Activated CD4-positive, alpha-beta T cell treated with anti-CD3 and anti-CD28 coated beads, Interleukin-2, amount 10 ng/mL, durations not matched to agents 7 days and 5 days (primary cell): ENCODE results near the gene IRF1. TPM values are rescaled to one million over a fixed set of nuclear protein-coding genes. Genes with fewer than 3 reads are reported as not detected.
A peak's percentile ranks its signal among the peaks of the same experiment; 100 is the strongest.
"Not testable (repeated sequence)": the region's sequence is repeated elsewhere in the genome, so short reads cannot be mapped to it uniquely, and the experiment has no call there.

Experiments
- CTCF ChIA-PET: fragments of 350-600 bp; sonication (Branson Sonifier 250); formaldehyde crosslinking; loops from one replicate; lab custom pipeline; 2021; ENCODE audit warnings: antibody characterized with exemption; lab: Charles Lee
- POLR2A ChIA-PET: fragments of 350-600 bp; sonication (Branson Sonifier 250); formaldehyde crosslinking; loops from one replicate; lab custom pipeline; 2021; ENCODE audit warnings: antibody characterized with exemption; lab: Charles Lee
- DNase-seq: peaks from one replicate; pipeline ENCODE4 v3.0.0-alpha.2; 2020
- H3K27ac Mint-ChIP-seq: one replicate; pipeline ENCODE4 v1.8.0; 2021; ENCODE audit warnings: mild to moderate bottlenecking, moderate library complexity, mixed read lengths
- H3K27me3 Mint-ChIP-seq: one replicate; pipeline ENCODE4 v1.8.0; 2021; ENCODE audit warnings: mixed read lengths
- H3K36me3 Mint-ChIP-seq: one replicate; pipeline ENCODE4 v1.8.0; 2021; ENCODE audit warnings: low read depth, mixed read lengths
- H3K4me1 Mint-ChIP-seq: one replicate; pipeline ENCODE4 v1.8.0; 2021; ENCODE audit warnings: mixed read lengths
- H3K4me3 Mint-ChIP-seq: one replicate; pipeline ENCODE4 v1.8.0; 2021; ENCODE audit warnings: mild to moderate bottlenecking, moderate library complexity, mixed read lengths
- H3K9me3 Mint-ChIP-seq: one replicate; pipeline ENCODE4 v1.8.0; 2021; ENCODE audit warnings: mixed read lengths
- total RNA-seq, 2 experiments: library from RNA; stranded (reverse); gene quantifications; one replicate each; pipeline ENCODE4 v1.2.3, GENCODE V29; 2021

Gene IRF1
- total RNA-seq, 2 experiments from 2014 or later = 289 to 302 TPM

DNA sequence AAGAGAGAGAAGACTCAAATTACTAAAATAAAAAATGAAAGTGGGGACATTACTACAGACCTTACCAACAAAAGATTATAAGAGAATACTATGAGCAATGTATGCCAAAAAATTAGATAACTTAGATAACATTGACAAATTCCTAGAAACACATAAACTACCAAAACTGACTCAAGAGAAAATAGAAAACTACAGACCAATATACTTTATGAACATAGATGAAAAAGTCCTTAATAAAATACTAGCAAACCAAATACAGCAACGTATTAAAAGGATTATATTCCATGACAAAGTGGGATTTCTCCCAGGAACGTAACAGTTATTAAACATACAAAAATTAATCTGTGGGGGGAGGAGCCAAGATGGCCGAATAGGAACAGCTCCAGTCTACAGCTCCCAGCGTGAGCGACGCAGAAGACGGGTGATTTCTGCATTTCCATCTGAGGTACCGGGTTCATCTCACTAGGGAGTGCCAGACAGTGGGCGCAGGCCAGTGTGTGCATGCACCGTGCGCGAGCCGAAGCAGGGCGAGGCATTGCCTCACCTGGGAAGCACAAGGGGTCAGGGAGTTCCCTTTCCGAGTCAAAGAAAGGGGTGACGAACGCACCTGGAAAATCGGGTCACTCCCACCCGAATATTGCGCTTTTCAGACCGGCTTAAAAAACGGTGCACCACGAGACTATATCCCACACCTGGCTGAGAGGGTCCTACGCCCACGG, 23.2 kb upstream of the IRF1 start:
- H3K27me3 Mint-ChIP-seq = peaks cover 25% of the 10 kb centered on the region
- H3K4me3 Mint-ChIP-seq, DNase-seq, H3K4me1 Mint-ChIP-seq, H3K36me3 Mint-ChIP-seq, POLR2A ChIA-PET, H3K27ac Mint-ChIP-seq: not testable (repeated sequence)
- CTCF ChIA-PET = interaction anchor here (0.6 kb wide), 1 partner anchor 47 kb away, joined by 4 read pairs; no protein-coding TSS in a partner anchor
- peaks cover 14% of the 10 kb centered on the region for H3K9me3 Mint-ChIP-seq

DNA sequence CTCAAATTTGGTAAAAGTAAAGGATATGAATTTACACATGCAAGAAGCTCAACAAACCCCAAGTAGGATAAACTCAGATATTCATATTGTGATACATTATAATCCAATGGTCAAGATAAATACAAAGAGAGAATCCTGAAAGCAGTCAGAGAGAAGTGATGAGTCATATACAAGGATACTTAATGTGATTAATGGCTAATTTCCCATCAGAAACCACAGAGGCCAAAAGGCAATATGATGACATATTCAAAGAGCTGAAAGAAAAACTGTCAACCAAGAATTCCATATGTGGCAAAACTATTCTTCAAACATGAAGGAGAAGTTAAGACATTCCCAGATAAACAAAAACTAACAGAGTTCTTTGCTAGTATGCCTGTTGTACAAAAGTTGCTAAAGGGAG, 19.5 kb upstream of the IRF1 start:
- peaks cover 44% of the 10 kb centered on the region for H3K27me3 Mint-ChIP-seq
- POLR2A ChIA-PET = interaction anchor here (0.8 kb wide), 1 partner anchor 14 kb away, joined by 3 read pairs; no protein-coding TSS in a partner anchor
- H3K27ac Mint-ChIP-seq = no peak overlapping the region
- DNase-seq = no peak
- peaks cover 14% of the 10 kb centered on the region for H3K9me3 Mint-ChIP-seq
- CTCF ChIA-PET = interaction anchor here (2.1 to 4.6 kb wide), 2 partner anchors 9 to 16 kb away, joined by 7 to 22 read pairs; no protein-coding TSS in a partner anchor
- H3K36me3 Mint-ChIP-seq = peaks cover 3% of the 10 kb centered on the region
- H3K4me3 Mint-ChIP-seq = no peak overlapping the region
- peaks cover 7% of the 10 kb centered on the region for H3K4me1 Mint-ChIP-seq

DNA sequence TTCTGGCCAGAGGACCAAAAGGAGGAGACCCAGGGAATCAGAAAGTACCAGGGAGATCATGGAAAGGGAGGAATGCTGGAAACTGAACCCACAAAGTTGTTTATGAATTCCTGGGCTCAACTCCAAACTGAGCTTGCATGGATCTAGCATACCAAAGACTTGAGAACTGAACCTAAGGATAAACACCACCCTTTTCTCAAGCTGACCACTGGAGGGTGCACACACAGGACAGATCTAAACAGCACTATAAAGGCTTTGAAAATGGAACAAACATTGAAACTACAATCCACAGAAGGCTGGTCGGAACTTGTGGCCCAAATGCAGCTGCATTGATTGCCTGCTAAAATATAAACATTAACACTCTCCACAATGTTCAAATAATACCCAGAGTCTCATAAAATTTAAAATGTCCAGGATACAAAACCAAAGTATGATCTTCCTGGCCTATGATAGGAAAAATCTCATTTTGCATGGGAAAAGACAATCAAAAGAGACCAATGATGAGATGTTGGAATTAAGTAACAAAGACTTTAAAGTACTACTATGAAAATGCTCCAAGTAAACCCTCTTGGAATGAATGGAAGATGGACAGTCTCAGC, 15.6 kb upstream of the IRF1 start:
- H3K36me3 Mint-ChIP-seq = no peaks in the 10 kb centered on the region
- H3K4me1 Mint-ChIP-seq = peaks cover 9% of the 10 kb centered on the region
- no peak for DNase-seq
- no peak overlapping the region for H3K27ac Mint-ChIP-seq
- CTCF ChIA-PET = interaction anchor here (0.5 to 10.0 kb wide), 5 partner anchors 8 to 279 kb away, joined by 3 to 147 read pairs (median 5); no protein-coding TSS in a partner anchor
- H3K27me3 Mint-ChIP-seq = peaks cover 30% of the 10 kb centered on the region
- H3K4me3 Mint-ChIP-seq = no peak overlapping the region
- POLR2A ChIA-PET = interaction anchor here (0.6 kb wide), 1 partner anchor 62 kb away, joined by 3 read pairs; no protein-coding TSS in a partner anchor
- peaks cover 2% of the 10 kb centered on the region for H3K9me3 Mint-ChIP-seq

DNA sequence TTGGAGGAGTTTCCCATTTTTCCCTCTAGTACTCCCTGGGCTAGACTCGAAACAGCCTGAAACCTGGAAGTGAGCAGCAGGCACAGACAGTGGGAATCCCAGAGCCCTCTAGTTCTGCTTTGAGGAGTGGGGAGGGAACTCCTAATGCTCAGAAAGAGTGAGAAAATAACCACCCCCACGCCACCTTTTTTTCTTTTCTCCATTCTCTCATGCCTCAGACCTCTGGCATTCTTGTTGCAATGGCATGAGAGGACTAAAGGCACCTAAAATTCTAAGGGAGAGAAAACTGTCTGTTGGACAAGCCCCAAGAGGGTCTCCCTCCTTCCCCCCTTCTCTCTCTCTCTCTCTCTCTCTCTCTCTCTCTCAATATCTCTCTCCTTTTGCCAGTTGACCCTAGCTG, 15.1 kb upstream of the IRF1 start:
- Mint-ChIP-seq H3K27me3 (peaks cover 30% of the 10 kb centered on the region), H3K9me3 (peaks cover 1% of the 10 kb centered on the region), H3K4me3 (no peak overlapping the region), H3K4me1 (peaks cover 14% of the 10 kb centered on the region), H3K27ac (no peak overlapping the region), H3K36me3 (no peaks in the 10 kb centered on the region)
- ChIA-PET POLR2A (no interaction called here), CTCF (interaction anchor here (0.8 to 10.0 kb wide), 4 partner anchors 8 to 117 kb away, joined by 4 to 147 read pairs (median 5); no protein-coding TSS in a partner anchor)
- no peak for DNase-seq

DNA sequence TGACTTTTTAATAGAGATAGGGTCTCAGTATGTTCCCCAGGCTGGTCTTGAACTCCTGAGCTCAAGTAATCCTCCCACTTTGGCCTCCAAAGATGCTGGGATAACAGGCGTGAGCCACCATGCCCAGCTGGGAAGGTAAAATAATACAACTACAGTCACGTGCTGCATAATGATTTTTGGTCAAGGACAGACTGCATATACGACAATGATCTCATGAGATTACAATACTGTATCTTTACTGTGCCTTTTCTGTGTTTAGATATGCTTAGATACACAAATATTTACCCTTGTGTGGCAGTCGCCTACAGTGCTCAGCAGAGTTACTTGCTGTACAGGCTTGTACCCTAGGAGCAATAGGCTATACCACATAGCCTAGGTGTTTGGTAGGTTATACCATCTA, 14.2 kb upstream of the IRF1 start:
- peaks cover 26% of the 10 kb centered on the region for H3K27me3 Mint-ChIP-seq
- H3K4me1 Mint-ChIP-seq = peaks cover 21% of the 10 kb centered on the region
- no peak for DNase-seq
- H3K9me3 Mint-ChIP-seq = no peaks in the 10 kb centered on the region
- no peaks in the 10 kb centered on the region for H3K36me3 Mint-ChIP-seq
- no peak overlapping the region for H3K4me3 Mint-ChIP-seq
- POLR2A ChIA-PET = no interaction called here
- CTCF ChIA-PET = interaction anchor here (0.9 to 10.0 kb wide), 3 partner anchors 21 to 116 kb away, joined by 3 to 147 read pairs (median 5); no protein-coding TSS in a partner anchor
- no peak overlapping the region for H3K27ac Mint-ChIP-seq

DNA sequence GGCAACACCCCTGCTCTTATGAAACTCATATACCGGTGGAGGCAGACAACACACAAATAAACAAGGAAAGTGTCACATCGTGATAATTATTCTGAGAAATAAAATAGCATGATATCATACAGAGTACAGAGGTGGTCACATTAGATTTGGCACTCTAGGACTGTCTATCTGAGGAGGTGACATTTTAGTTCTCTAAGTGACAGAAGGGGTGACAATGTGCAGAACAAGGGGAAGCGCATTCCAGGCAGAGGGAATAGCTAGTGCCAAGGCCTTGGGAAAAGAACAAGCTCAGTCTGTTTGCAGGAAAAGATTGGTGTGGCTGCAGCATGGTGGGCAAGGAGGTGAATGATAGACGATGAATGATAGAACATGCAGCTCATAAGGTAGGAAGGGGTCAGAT, 12.7 kb upstream of the IRF1 start:
- no peak overlapping the region for H3K4me3 Mint-ChIP-seq
- ChIA-PET POLR2A (no interaction called here), CTCF (interaction anchor here (0.7 to 10.0 kb wide), 4 partner anchors 26 to 326 kb away, joined by 3 to 147 read pairs (median 4); no protein-coding TSS in a partner anchor)
- H3K27me3 Mint-ChIP-seq = peaks cover 15% of the 10 kb centered on the region
- DNase-seq = no peak
- H3K9me3 Mint-ChIP-seq = no peaks in the 10 kb centered on the region
- H3K36me3 Mint-ChIP-seq = no peaks in the 10 kb centered on the region
- H3K4me1 Mint-ChIP-seq = peaks cover 36% of the 10 kb centered on the region
- H3K27ac Mint-ChIP-seq = no peak overlapping the region

DNA sequence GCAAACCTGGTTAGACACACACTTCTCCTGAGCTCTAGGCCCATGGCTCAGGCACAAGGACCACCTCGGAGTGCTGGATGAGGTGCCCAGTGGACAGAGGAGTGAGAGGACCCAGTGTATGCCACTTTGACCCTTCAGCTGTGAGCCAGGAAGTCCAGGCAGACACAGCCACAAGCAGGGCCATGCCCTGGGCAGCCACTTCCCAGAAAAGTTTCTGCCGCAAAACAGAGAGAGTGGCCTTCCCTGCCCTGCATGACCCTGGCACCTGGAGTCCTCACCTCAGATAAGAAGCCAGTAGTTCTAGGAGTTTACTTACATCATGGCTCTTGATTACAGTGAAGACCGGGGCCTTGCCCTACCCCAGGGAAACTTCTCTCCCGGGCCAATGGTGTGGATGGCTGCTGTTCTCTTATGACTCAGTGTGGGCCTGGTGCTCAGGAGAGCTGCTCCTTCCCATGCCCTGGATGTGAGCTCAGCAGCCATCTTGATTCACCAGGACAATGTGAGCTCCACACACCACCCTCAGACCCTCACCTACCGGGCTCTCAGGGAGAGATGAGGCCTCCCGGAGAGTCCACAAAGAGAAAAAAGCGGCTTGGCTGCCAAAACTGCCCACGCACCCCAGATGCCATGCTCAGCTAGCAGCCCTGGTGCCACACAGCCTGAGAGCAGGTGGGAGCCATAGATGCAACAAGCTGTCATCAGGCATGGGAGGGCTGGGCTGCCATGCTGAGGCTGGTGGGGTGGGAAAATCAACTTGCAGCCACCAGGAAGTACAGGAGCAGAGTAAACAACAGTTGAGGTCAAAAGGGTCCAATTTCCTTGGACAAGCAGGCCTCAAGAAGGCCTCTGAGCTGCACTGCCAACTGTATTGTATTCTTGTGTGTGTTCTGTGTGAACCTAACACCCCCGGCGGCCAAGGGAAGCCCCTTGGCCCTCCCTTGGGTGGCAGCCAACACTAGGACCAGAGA, 11.7 kb upstream of the IRF1 start:
- ChIA-PET CTCF (interaction anchor here (0.7 to 10.0 kb wide), 18 partner anchors 8 to 318 kb away, joined by 3 to 147 read pairs (median 4); partner anchors contain the start of gene SLC22A5), POLR2A (no interaction called here)
- Mint-ChIP-seq H3K4me1 (peaks cover 44% of the 10 kb centered on the region), H3K27ac (no peak overlapping the region), H3K36me3 (no peaks in the 10 kb centered on the region), H3K27me3 (peaks cover 8% of the 10 kb centered on the region), H3K4me3 (no peak overlapping the region), H3K9me3 (no peaks in the 10 kb centered on the region)
- no peak for DNase-seq

DNA sequence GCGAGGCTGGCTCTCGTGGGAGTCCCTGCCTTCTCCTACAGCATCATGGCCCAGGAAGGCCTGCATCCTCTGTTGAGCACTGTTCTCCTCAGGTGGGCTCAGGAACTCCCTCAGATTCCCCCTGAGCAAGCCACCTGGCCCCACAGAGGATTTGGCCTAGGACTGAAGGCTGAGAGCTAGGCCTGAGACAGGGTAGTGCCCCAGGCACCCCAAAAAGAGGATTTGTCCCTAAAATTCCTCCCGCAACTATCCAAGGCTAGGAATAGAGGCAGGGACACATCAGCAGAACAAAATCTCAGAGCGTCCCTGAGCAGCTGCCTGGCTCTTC, 11.0 kb upstream of the IRF1 start:
- peaks cover 46% of the 10 kb centered on the region for H3K4me1 Mint-ChIP-seq
- no peaks in the 10 kb centered on the region for H3K9me3 Mint-ChIP-seq
- H3K4me3 Mint-ChIP-seq = no peak overlapping the region
- no peak for DNase-seq
- no peaks in the 10 kb centered on the region for H3K36me3 Mint-ChIP-seq
- CTCF ChIA-PET = interaction anchor here (0.7 to 10.0 kb wide), 21 partner anchors 9 to 319 kb away, joined by 3 to 147 read pairs (median 3); partner anchors contain the start of genes RAD50 and SLC22A5
- peak overlapping the region; percentile 2 for H3K27ac Mint-ChIP-seq
- POLR2A ChIA-PET = interaction anchor here (1.2 kb wide), 1 partner anchor 11 kb away, joined by 5 read pairs; the partner anchor contains the start of gene IRF1
- H3K27me3 Mint-ChIP-seq = peaks cover 7% of the 10 kb centered on the region

DNA sequence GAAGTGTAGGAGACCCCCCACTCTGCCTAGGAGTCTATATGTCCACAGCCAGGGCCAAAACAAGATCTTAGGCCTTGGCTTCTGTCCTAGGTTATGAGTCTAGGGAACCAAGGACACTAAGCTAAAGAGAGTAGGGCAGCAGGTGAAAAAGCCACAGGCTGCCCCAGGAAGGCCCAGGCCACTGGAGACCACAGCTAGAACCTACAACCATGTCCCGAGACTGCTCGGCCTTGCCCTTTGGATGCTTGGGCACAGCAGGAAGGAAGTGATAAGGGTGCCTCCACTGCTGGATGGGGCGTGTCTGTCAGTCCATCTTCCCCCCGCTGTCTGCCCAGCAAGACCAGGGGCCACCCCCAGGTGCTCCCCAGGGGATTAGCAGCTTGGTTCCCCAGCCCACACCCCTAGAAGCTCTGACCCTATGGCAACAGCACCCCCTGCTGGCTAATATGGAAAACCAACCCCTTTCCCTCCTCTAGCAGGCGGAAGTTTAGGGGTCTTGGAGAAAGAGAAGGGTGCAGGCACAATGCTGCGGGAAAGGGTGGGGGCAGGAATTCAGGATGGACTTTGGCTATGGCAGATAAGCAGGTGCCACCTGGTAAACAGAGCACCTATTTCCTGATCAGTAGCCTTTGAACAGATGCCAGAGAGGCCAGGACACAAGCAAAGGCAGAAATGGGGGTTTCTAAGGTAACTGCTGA, 10.5 kb upstream of the IRF1 start:
- peak overlapping the region; percentile 60 for H3K27ac Mint-ChIP-seq
- ChIA-PET CTCF (interaction anchor here (0.8 to 10.0 kb wide), 33 partner anchors 9 to 319 kb away, joined by 3 to 147 read pairs (median 4); partner anchors contain the start of genes IRF1, RAD50 and SLC22A5), POLR2A (interaction anchor here (0.5 to 1.2 kb wide), 3 partner anchors 11 to 111 kb away, joined by 3 to 5 read pairs (median 3); partner anchors contain the start of gene IRF1)
- H3K4me3 Mint-ChIP-seq = no peak overlapping the region
- DNase-seq = peak; percentile 82
- peaks cover 3% of the 10 kb centered on the region for H3K27me3 Mint-ChIP-seq
- no peaks in the 10 kb centered on the region for H3K9me3 Mint-ChIP-seq
- peaks cover 44% of the 10 kb centered on the region for H3K4me1 Mint-ChIP-seq
- no peaks in the 10 kb centered on the region for H3K36me3 Mint-ChIP-seq

DNA sequence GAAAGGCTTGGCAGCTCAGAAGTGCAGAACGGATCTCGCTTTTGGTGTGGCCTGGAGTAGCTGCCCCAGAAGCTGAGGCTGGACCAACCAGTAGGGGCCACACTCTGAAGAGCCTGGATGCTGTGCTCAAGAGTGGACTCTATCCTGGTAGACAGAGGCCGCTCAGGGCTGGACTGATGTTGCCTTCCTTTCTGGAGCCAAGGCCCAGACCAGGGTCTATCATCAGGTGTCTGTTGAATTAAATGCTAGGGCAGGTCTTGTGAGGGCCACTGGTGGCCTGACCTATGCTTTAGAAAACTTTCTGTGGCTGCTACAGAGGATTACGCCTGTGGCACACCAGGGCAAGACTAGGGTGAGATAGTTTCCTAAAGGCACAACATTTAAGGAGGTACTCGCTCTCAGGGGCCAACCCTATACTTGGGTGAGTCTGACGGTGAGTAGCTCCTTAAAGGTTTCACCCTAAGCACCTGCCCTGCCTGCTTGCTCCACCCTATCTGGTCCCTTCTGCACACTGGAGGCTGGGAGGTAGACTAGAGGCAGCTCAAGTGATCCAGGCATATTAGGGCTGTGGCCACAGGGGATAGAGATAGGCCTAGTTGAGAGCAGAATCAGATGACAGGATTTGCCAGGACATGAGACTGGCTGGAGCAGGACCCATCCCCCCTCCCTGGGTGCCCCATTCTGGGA, 9.8 kb upstream of the IRF1 start:
- POLR2A ChIA-PET = interaction anchor here (0.5 to 1.2 kb wide), 4 partner anchors 10 to 111 kb away, joined by 3 to 5 read pairs (median 3); partner anchors contain the start of gene IRF1
- Mint-ChIP-seq H3K9me3 (no peaks in the 10 kb centered on the region), H3K4me1 (peaks cover 44% of the 10 kb centered on the region), H3K4me3 (no peak overlapping the region), H3K36me3 (no peaks in the 10 kb centered on the region), H3K27me3 (no peaks in the 10 kb centered on the region), H3K27ac (peak overlapping the region; percentile 60)
- CTCF ChIA-PET = interaction anchor here (0.6 to 10.0 kb wide), 33 partner anchors 8 to 320 kb away, joined by 3 to 147 read pairs (median 4); partner anchors contain the start of genes IRF1 and RAD50
- DNase-seq = no peak
